Activated naive CD8-positive, alpha-beta T cell treated with anti-CD3 and anti-CD28 coated beads, Interleukin-2, amount 50 U/mL, for 16 hours (primary cell): ENCODE data around the gene SLC38A1.
"Not testable (repeated sequence)": the region's sequence is repeated elsewhere in the genome, so short reads cannot be mapped to it uniquely, and the experiment has no call there.

Source experiments
- DNase-seq: peaks from one replicate; pipeline ENCODE4 v3.0.0-alpha.2; 2020; ENCODE audit warnings: low read depth, low spot score

Gene SLC38A1

DNA sequence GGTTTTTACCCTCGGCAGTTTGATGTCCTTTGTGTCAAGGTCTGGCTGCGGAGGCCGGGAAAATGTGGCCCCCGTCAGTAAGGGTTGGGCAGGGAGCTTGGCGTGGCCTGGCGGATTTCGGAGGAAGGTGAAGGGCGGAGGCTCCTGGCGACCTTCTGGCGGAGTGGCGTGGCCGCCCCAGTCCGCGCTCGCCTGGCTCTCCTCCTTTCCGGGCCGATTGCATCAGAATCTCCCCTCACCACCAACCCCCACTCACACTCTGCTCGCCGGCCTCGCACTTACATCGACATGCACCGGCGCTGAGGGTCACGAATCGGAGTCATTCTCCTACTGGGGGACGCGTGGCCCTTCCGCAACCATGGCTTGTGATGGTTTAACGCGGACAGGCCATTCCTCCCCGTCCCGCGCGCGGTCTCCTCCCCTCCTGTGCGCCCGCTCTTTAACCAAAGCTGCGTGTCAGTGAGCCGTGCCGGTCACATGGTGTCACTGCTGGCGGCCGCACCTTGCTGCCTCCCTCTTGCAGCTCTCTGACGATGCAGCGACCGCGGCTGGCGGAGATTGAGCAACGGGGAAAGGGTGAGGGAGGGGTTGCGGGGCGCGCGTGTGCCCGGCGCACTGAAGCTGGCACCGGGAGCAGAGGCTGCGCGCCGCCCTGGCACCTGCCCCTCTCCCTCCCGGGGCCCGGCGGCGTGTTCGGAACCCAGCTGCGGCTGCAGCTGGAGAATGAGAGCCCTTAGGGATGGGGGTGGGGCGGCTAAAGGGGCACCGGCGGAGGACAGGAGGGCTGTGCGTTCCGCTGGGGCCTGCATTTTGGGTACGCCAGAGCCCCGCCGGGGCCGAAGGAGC is at the start of gene SLC38A1:
Gene SLC38A1, minus strand, starts transcription at position 461 of the 846 bp plus-strand sequence. CDS start 29,243 bp downstream, outside the sequence.
- DNase-seq = peak; percentile 74

DNA sequence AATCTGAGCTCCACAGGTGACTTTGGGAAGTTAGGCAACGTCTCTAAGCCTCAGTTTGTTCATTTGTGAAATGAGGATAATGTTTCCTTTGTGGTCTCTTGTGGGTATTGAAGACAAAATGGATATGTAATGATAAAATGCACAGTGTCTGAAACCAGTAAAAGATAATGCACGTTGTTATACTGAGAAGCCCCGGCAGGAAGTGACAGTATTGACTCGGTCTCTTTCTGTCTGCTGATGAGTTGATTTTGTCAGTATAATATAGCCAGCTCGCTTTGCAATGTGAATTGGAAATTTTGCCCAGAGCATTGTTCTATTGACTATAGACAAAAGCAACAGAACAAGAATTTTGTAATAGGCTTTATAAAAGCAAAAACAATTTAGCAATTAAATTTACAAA is 49.2 kb upstream of the SLC38A1 start:
- DNase-seq = no peak

DNA sequence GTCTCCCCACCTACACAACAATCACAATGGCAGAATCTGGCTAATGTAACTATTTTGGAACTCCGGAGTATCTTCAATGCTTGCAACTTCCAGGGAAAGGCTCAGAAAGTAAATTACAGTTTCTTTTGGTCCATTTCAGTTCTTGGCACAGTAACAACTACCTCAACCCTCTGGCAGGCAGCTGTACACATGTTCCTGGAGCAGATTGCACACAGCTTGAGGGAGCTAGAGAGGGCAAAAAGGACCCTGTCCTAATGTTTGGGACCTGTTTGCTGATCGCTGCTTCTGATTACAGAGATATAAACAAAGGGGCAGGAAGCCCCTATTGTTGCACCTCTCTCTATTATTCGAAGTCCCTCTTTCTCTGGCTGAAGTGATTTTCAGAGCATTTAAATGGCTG is 35.2 kb upstream of the SLC38A1 start:
- no peak for DNase-seq

DNA sequence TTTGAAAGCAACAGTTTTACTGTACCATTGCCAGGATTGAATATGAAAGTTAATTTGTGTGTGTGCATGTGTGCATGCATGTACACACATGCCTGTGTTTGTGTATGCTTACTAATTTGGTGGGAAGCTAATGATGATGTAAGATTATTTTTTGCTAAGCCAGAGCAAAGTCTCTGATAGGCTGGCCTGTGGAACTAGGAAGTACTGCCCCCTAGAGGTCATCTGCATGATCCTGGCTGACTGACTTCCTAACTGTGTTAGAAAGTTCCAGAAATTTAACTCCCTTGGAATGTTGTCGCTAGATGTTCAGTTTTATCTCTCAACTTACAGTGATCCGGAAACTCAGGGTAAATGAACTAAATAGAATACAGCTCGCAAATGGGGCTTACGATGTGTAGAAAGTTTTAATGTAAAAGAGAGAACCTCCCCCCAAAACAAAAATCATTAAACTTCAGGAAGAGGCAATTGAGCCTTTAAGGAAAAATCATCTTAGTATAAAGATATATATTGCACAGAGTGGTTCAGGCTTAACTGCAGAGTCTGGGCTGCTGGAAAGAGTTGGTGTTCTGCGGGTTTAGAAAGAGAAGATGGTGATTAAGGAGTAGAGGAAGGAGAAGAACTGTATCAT is 34.3 kb upstream of the SLC38A1 start:
- no peak for DNase-seq

DNA sequence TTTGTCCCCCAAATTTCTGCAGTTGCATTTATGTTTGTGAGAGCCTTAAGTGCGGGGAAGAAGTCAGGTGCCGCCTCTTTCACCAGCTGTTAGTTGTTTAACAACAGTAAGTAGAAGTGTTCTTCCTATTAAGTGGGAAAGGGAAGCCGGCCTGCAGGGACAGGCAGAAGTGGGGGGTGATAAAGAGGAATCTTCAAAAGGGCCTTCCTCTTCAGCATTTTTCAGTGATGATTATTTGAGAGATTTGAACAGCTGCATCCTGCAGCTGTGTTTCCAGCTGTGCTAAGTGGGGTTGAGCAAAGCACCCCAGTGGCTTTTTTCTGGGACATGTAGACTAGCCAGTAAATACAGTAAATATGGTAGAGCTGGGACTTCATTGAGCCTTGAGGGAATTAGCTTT is 32.1 kb upstream of the SLC38A1 start:
- DNase-seq = no peak

DNA sequence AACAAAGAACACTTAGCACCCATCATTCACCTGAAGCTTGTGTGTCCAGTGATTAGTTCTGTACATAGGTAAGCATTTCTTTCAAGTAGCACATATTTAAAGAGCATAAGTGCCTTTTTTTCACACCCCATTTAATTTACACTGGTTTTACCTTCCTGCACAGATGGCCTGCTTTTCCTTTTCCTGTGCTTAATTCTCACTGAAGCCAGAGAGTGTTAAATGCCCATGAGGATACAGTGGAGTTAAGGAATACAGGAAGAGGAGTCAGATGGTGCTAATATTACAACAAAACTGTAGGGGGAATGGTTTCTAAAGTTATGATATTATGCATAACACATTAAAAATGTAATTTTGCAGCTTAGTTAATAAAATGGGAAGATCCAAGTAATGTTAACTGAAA is 31.0 kb upstream of the SLC38A1 start:
- DNase-seq = no peak

DNA sequence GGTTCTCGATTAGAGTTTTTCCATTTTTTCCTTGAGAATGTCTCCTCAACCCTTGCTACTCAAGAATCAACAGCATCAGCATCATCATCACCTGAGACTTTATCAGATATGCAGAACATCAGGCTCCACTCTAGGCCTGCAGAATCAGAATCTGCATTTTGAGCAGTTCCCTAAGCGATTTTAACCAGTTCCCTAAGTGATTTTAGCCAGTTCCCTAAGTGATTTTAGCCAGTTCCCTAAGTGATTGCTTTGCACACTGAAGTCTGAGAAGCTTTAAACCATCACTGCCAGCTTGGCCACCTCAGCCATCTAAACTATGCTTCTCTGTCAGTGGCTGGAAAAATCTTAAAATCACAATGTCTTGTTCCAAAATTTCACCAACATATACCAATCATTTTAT is 29.4 kb upstream of the SLC38A1 start:
- DNase-seq = no peak

DNA sequence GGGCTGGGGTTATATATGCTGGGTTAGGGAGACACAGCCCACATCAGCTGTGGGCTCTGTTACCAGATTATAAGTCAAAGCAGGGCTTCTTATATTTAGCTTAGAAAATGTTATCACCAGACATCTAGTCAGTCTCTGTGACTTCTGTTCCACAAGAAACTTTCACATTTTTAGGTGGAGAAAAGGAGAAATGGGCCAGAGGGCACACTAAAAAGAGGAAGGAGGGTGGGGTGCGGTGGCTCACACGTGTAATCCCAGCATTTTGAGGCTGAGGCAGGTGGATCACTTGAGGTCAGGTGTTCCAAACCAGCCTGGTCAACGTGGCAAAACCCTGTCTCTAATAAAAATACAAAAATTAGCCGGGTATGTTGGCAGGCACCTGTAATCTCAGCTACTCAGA is 28.0 kb upstream of the SLC38A1 start:
- no peak for DNase-seq

DNA sequence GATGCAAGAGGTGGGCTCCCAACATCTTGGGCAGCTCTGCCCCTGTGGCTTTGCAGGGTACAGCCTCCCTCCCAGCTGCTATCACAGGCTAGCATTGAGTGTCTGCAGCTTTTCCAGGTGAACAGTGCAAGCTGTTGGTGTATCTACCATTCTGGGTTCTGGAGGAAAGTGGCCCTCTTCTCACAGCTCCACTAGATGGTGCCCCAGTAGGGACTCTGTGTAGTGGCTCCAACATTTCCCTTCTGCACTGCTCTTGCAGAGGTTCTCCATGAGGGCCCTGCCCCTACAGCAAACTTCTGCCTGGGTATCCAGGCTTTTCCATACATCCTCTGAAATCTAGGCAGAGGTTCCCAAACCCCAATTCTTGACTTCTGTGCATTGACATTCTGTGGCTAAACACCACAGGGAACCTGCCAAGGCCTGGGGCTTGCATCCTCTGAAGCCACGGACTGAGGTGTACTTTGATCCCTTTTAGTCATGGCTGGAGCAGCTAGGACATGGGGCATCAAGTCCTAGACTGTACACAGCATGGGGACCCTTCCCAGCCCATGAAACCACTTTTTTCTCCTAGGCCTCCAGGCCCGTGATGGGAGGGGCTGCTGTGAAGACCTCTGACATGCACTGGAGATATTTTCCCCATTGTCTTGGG is 24.0 kb upstream of the SLC38A1 start:
- DNase-seq = no peak

DNA sequence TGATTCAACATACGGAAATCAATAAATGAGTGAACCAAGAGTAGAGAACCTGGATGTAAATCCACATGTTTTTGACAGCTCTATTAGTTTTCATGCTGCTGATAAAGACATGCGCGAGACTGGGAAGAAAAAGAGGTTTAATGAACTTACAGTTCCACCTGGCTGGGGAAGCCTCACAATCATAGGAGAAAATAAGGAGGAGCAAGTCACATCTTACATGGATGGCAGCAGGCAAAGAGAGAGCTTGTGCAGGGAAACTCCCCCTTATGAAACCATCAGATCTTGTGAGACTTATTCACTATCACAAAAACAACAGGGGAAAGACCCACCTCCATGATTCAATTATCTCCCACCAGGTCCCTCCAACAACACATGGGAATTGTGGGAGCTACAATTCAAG is 23.1 kb upstream of the SLC38A1 start:
- DNase-seq = not testable (repeated sequence)

DNA sequence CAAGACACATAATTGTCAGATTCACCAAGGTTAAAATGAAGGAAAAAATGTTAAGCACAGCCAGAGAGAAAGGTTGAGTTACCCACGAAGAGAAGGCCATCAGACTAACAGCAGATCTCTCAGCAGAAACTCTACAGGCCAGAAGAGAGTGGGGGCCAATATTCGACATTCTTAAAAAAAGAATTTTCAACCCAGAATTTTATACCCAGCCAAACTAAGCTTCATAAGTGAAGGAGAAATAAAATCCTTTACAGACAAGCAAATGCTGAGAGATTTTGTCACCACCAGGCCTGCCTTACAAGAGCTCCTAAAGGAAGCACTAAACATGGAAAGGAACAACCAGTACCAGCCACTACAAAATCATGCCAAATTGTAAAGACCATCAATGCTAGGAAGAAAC is 16.3 kb upstream of the SLC38A1 start:
- DNase-seq = not testable (repeated sequence)

DNA sequence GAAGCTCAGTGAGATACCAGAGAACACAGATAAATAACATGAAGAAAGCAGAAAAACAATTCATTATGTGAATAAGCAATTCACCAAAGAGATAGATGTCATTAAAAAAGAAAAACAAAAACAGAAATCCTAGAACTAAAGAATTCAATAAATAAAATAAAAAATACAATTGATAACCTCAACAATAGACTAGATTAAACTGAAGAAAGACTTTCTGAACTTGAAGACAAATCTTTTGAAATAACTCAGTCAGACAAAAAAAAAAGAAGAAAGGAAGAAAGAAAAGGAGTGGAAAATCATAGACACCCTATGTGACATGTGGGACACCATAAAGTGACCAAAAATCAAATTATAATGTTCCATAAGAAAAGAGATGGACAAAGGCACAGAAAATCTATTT is 14.0 kb upstream of the SLC38A1 start:
- no peak for DNase-seq

DNA sequence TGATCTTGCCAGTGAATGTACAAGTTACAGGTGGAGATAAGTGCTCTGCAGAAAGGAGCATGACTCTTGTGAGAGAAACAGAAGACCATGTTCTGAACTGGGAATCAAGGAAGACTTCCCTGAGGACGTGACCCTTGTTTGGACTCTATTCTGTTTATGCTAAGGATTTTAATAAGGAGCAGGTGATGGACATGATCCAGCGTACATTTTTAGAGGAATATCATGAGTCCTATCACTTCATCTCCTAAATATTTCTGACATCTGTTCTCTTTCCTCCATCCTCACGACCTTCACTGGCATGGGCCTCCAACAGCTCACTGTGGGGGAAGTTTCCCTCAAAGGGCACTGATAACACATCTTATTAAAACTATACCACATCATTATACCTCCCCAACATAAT is 7.9 kb upstream of the SLC38A1 start:
- DNase-seq = no peak

DNA sequence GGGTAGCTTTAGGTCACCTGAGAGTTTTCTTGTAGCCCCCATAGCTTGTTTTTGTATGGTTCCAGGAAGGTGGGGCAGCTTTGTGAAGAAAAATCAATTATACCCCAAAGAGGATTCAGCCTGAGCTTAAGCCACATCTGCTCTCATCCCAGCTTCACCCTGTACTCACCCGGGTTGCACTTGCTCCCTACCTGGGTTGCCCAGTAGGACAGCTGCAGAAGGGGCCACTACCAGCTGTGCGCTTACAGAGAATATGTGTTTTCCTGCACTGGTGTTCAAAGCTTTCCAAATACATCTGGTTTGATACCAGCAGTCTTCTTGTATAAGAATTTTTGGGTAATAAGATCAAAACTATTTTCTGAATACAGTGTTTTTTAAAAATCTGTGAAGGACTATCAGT is 3.0 kb upstream of the SLC38A1 start:
- DNase-seq = no peak

DNA sequence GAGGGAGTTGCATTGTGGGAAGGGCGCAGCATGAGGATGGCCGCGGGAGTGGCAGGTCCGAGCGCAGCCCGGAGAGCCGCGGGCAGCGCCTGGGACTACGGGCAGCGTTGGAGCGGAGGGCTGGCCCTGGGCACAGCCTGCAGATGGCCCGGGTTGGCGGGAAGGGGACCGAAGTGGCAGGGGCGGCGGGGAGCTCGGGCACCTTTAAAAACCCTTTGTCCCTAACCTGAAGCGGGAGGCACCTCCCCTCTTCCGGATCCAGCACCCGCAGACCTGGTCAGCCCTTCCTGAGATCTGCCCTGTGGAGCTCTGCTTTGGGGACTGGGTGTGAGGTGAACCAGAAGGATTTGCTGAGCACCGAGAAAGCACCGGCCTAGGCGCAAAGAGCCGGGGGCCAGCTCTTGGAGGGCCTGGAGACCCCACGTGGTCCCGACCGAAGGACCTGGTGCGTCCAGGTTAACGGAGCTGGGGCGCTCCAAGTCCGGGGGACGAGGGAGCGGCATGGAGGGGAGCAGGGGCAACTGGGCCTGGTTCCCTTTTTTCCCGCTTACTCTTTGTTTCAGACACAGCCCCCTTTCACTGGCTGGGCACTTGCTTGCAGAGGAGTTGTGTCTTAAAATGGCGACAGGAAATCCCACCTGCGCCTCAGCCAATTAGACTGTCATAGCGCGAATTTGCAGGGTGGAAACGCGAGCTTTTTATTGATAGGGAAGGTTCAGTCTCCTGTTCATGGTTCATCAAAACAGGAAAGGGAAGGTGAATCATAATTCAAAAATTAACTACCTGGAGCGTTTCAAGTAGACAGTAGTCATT is 792 bp upstream of the SLC38A1 start:
- peak; percentile 64 for DNase-seq

DNA sequence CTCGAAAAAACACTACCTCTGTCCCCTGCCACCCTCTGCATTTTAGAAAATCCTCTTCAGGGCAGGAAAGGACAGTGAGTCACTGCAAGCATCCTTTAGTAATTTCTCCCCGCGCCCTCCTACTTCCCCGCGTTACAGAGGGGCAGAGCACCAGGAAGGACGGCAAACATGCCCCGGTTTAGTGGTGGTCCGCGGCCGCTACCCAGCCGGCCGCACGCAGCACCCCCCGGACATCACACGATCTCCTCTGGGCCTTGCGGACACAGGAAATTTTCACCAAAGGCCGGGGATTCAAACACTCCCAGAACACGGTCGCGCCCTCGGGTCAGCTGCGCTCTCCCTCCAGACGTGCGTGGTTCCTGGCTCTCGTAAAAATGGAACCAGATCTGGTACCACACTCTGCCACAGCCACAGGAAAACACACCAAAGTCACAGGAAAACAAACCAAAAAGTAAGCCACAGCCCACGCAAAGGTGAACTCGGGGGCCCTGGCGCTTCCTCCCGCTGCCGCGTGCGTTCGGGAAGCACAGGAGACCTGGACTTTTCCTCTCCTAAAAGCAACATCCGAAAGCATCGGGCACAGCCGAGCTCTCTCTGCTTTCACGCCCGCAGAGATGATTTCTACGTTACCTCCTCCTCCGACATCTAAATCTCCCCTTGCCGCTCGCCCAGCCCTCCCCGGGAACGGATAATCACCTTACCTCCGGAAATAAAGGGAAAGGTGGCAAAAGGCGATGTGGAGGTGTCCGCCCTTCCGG is 839 bp downstream of the SLC38A1 start:
- DNase-seq = peak; percentile 8

DNA sequence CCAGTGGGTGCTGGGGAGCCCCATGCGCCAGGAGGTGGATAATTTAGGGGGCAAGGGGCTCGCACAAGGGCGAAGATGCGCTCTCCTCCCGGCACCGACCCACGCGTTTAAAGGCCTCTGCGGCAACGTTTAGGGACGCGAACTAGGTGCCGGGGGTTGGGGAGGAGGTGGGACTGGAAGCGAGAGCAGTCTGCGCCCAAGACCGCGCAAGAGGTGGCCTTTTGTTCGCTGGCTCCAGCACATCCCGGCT is 1.3 kb downstream of the SLC38A1 start:
- DNase-seq = no peak

DNA sequence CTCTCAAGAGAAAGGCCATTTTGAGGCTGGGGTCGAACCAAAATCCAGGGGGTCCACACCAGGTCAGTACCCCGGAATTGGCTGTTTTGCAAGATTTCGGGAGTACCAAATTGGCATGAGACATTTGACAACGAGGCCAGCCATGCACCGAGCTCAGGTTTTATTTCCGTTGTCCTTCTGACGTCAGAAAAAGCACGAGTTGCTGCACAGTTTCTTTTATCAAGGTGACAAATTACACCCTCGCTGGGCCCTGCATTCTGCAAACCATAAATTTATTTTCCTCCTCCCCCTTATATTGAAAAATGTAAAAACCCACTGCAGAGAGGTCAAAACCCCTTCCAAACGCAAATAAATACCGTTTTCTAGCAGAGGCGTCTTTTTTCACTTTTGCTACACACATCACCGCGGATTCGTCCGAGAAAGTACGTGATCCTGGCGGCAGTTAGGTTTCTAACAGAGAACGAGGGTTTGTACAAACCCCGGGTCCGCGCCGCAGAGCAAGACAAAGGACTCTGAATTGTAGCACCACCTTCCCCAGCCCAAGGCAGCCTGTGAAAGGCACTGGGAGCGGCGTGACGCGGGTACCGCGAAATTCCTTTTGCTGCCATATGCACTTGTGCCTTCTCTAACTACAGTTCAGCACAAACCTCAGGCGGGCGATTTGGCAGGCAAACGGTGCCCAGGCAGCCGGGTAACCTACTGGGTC is 1.8 kb downstream of the SLC38A1 start:
- peak; percentile 20 for DNase-seq

DNA sequence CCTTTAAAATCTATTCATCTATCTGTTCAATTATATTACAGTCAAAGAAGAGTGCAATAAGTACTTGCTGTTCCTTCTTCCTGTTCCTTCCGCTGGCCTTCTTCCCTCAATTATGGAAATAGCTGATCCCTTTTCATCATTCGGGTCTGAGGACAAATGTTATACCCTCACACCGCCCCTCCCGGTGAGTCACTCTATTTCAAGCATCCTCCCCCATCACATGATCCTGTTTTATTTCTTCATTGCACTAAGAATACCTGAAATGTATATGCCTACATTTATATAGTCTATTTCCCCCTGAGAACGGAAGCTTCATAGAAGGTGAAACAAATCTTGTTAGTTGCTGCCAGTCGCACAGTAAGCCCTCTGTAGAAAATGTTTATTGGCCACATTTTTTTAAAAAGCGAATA is 2.5 kb downstream of the SLC38A1 start:
- DNase-seq = peak; percentile 14

DNA sequence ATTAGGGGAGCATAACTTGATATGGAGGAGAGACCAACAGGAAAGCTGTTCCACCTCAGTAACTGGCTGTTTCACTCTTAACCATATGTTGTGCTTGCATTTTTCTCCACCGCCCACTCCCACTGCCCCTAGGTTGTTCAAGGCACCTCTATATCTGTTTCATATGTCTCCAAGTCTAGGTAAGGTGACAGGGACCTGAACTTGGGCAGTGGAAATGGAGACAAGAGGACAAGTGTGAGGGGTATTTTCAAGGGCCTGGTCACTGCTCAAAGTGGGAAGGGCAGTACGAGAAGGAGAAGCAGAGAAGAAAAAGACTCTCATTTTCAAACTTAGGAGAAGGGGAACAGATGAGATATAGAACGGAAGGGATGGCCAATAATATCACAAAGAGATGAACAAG is 3.1 kb downstream of the SLC38A1 start:
- DNase-seq = no peak

DNA sequence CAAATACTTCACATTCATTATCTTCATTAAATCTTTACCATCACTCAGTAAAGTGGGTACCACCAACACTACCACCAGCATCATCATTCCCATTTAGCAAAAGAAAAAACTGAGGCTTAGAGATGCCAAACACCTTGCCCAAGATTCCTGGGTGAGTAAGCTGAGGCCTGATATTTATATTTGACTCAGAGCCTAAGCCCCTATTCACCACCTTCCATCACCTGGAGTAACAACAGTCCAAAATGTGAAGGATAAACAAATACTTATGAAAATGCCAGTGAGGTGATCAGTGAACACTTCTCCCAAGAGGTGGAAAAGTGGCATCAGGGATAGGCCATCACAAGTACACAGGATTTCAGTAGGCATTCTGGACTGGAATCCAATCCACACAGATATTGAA is 3.7 kb downstream of the SLC38A1 start:
- DNase-seq = no peak
